H9 (cell line): ENCODE measurements around the gene PLEKHN1. TPM values are rescaled to one million over a fixed set of nuclear protein-coding genes. Genes with fewer than 3 reads are reported as not detected.

Experiments
- DNase-seq: peaks from one replicate; pipeline ENCODE4 v3.0.0-alpha.2; 2017
- H2AFZ ChIP-seq: one replicate; pipeline ENCODE4 v1.6.1; 2013; ENCODE audit warnings: mild to moderate bottlenecking, low read length, control low read depth, moderate library complexity
- H2AK5ac ChIP-seq: 2 replicates; pipeline ENCODE4 v1.6.1; 2013; ENCODE audit warnings: low read length, control low read depth, mixed read lengths; ENCODE audit not compliant: insufficient read length
- H2BK120ac ChIP-seq: one replicate; pipeline ENCODE4 v1.6.1; 2013; ENCODE audit warnings: low read depth, mild to moderate bottlenecking, low read length, control low read depth, inconsistent platforms; ENCODE audit not compliant: poor library complexity, severe bottlenecking
- H2BK12ac ChIP-seq: 2 replicates; pipeline ENCODE4 v1.6.1; 2013; ENCODE audit warnings: low read length, control low read depth, mixed read lengths, low read depth; ENCODE audit not compliant: insufficient read length
- H2BK15ac ChIP-seq: 2 replicates; pipeline ENCODE4 v1.6.1; 2013; ENCODE audit warnings: low read depth, low read length, control low read depth
- H2BK20ac ChIP-seq: one replicate; pipeline ENCODE4 v1.6.1; 2013; ENCODE audit warnings: low read depth, mild to moderate bottlenecking, low read length, control low read depth, inconsistent platforms; ENCODE audit not compliant: poor library complexity, severe bottlenecking
- H2BK5ac ChIP-seq: 2 replicates; pipeline ENCODE4 v1.6.1; 2013; ENCODE audit warnings: low read length, control low read depth, mixed read lengths; ENCODE audit not compliant: insufficient read length
- H3K14ac ChIP-seq: 2 replicates; pipeline ENCODE4 v1.6.1; 2013; ENCODE audit warnings: low read length, control low read depth; ENCODE audit not compliant: insufficient read depth
- H3K18ac ChIP-seq: 2 replicates; pipeline ENCODE4 v1.6.1; 2013; ENCODE audit warnings: low read depth, mild to moderate bottlenecking, mixed read lengths, low read length, control low read depth; ENCODE audit not compliant: insufficient read length
- H3K23ac ChIP-seq: 2 replicates; pipeline ENCODE4 v1.6.1; 2013; ENCODE audit warnings: low read length, control low read depth, mixed read lengths, low read depth; ENCODE audit not compliant: insufficient read length
- H3K23me2 ChIP-seq: 2 replicates; pipeline ENCODE4 v1.6.1; 2013; ENCODE audit warnings: low read depth, mild to moderate bottlenecking, mixed read lengths, low read length, control low read depth; ENCODE audit not compliant: insufficient read length, poor library complexity, severe bottlenecking
- H3K27ac ChIP-seq: 2 replicates; pipeline ENCODE4 v1.5.1; 2013; ENCODE audit warnings: low read length, control low read depth, mixed read lengths, low read depth; ENCODE audit not compliant: insufficient read length
- H3K27me3 ChIP-seq: 2 replicates; pipeline ENCODE4 v1.6.1; 2013; ENCODE audit warnings: low read length, control low read depth, inconsistent platforms; ENCODE audit not compliant: insufficient read depth
- H3K4ac ChIP-seq: 2 replicates; pipeline ENCODE4 v1.6.1; 2013; ENCODE audit warnings: low read depth, mild to moderate bottlenecking, control low read depth, inconsistent platforms, low read length, moderate library complexity
- H3K4me1 ChIP-seq: 2 replicates; pipeline ENCODE4 v1.6.1; 2013; ENCODE audit warnings: low read length, control low read depth, inconsistent platforms; ENCODE audit not compliant: insufficient read depth
- H3K4me2 ChIP-seq: 2 replicates; pipeline ENCODE4 v1.6.1; 2013; ENCODE audit warnings: low read length, control low read depth, mixed read lengths; ENCODE audit not compliant: insufficient read length, insufficient read depth
- H3K56ac ChIP-seq: 2 replicates; pipeline ENCODE4 v1.6.1; 2013; ENCODE audit warnings: low read depth, mild to moderate bottlenecking, mixed read lengths, low read length, control low read depth; ENCODE audit not compliant: insufficient read length
- H3K79me1 ChIP-seq: 2 replicates; pipeline ENCODE4 v1.6.1; 2013; ENCODE audit warnings: low read depth, mild to moderate bottlenecking, moderate library complexity, low read length, control low read depth, inconsistent platforms; ENCODE audit not compliant: insufficient read depth, poor library complexity, severe bottlenecking
- H3K79me2 ChIP-seq: 2 replicates; pipeline ENCODE4 v1.6.1; 2013; ENCODE audit warnings: low read length, control low read depth, inconsistent platforms; ENCODE audit not compliant: insufficient read depth
- H3K9ac ChIP-seq: 2 replicates; pipeline ENCODE4 v1.6.1; 2013; ENCODE audit warnings: low read length, control low read depth, mixed read lengths; ENCODE audit not compliant: insufficient read length; ENCODE audit errors: extremely low read depth
- H3K9me3 ChIP-seq: one replicate; pipeline ENCODE4 v1.6.1; 2013; ENCODE audit warnings: low read depth, low read length, inconsistent platforms; ENCODE audit not compliant: control insufficient read depth
- H3T11ph ChIP-seq: one replicate; pipeline ENCODE4 v1.6.1; 2013; ENCODE audit warnings: mild to moderate bottlenecking, low read length, control low read depth, inconsistent platforms
- H4K20me1 ChIP-seq: one replicate; pipeline ENCODE4 v1.6.1; 2013; ENCODE audit not compliant: control insufficient read depth, insufficient read length, insufficient read depth
- H4K5ac ChIP-seq: 2 replicates; pipeline ENCODE4 v1.6.1; 2013; ENCODE audit warnings: low read depth, mild to moderate bottlenecking, mixed read lengths, low read length, control low read depth; ENCODE audit not compliant: insufficient read length
- H4K8ac ChIP-seq: replicated peaks from 2 replicates; pipeline ENCODE4 v1.6.1; 2013; ENCODE audit warnings: low read length, control low read depth, mixed read lengths, low read depth; ENCODE audit not compliant: insufficient read length
- H4K91ac ChIP-seq: 2 replicates; pipeline ENCODE4 v1.6.1; 2013; ENCODE audit warnings: low read depth, mild to moderate bottlenecking, moderate library complexity, mixed read lengths, low read length, control low read depth; ENCODE audit not compliant: insufficient read length
- H3K27ac Mint-ChIP-seq, 3 experiments: 2 replicates in 2 of 3; 3 replicates in 1 of 3; pipeline ENCODE4 v1.8.0; 2020 to 2021; ENCODE audit warnings: mixed read lengths in 3 of 3, mild to moderate bottlenecking in 1 of 3, moderate library complexity in 1 of 3
- H3K27me3 Mint-ChIP-seq: 2 replicates; pipeline ENCODE4 v1.8.0; 2021; ENCODE audit warnings: low read depth, mild to moderate bottlenecking, moderate library complexity, mixed read lengths
- H3K36me3 Mint-ChIP-seq, 3 experiments: 2 replicates in 2 of 3; 3 replicates in 1 of 3; pipeline ENCODE4 v1.8.0; 2020 to 2021; ENCODE audit warnings: low read depth in 3 of 3, mixed read lengths in 3 of 3; ENCODE audit not compliant: insufficient read depth in 1 of 3
- H3K4me1 Mint-ChIP-seq, 2 experiments: 2 replicates each; pipeline ENCODE4 v1.8.0; 2020; ENCODE audit warnings: mixed read lengths in 2 of 2
- H3K4me3 Mint-ChIP-seq, 2 experiments: 2 replicates in 1 of 2; 3 replicates in 1 of 2; pipeline ENCODE4 v1.8.0; 2020 to 2021; ENCODE audit warnings: mild to moderate bottlenecking in 2 of 2, mixed read lengths in 2 of 2, moderate library complexity in 1 of 2
- H3K9me3 Mint-ChIP-seq, 2 experiments: 2 replicates in 1 of 2; 3 replicates in 1 of 2; pipeline ENCODE4 v1.8.0; 2020; ENCODE audit warnings: mild to moderate bottlenecking in 2 of 2, mixed read lengths in 2 of 2, moderate library complexity in 1 of 2
- WGBS: extraction: QIAGEN DNeasy Blood & Tissue Kit; methylation state at CpG from one replicate; pipeline ENCODE4 v1.1.7; 2013; ENCODE audit warnings: missing lambda C conversion rate, low lambda C conversion rate, mixed read lengths; ENCODE audit not compliant: insufficient read length; ENCODE audit errors: extremely low coverage; 5-methylcytosine and 5-hydroxymethylcytosine counted together
- total RNA-seq: library from RNA; stranded (reverse); gene quantifications from 2 replicates; pipeline ENCODE4 v1.2.1, GENCODE V29; 2021
- TF ChIP-seq, protein P1 (sequence below): fragments of 200-600 bp; sonication (generic); conservative IDR thresholded peaks from 3 replicates; pipeline ENCODE4 v1.8.0; 2021; ENCODE audit warnings: antibody characterized with exemption, mild to moderate bottlenecking

PLEKHN1 gene
- total RNA-seq, 1 experiment from 2014 or later, result 3.0 TPM

DNA sequence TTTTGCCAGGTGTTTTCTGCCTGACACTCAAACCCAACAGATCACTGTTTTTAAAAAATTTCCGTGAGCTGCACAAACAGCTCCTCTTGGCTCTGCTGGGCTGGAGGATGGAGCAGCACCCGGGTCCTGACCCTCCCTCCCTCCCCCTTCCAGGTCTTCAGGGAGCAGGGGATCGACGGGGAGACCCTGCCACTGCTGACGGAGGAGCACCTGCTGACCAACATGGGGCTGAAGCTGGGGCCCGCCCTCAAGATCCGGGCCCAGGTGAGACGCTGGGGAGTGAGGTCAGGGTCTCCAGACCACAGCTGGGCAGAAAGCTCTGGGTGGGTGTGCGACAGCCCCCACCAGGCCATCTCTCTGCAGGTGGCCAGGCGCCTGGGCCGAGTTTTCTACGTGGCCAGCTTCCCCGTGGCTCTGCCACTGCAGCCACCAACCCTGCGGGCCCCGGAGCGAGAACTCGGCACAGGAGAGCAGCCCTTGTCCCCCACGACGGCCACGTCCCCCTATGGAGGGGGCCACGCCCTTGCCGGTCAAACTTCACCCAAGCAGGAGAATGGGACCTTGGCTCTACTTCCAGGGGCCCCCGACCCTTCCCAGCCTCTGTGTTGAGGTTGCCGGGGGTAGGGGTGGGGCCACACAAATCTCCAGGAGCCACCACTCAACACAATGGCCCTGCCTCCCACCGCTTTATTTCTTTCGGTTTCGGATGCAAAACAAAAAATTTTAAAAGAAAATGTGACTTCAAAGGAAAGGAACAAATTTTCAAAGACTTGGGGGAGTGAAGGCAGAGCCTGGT, 22.5 kb upstream of the PLEKHN1 start:
- Histone ChIP-seq H4K5ac (no peak overlapping the region), H3K4me2 (no peak overlapping the region), H4K20me1 (no peaks in the 10 kb centered on the region), H2BK20ac (no peak overlapping the region), H2BK12ac (no peak overlapping the region), H3K27me3 (peaks cover 30% of the 10 kb centered on the region), H3K79me2 (no peaks in the 10 kb centered on the region), H2BK120ac (no peak overlapping the region), H3K9me3 (no peaks in the 10 kb centered on the region), H3K23me2 (peaks cover 6% of the 10 kb centered on the region), H3K14ac (no peak overlapping the region), H4K8ac (no peak overlapping the region), H3K23ac (no peak overlapping the region), H3T11ph (no peak overlapping the region), H2BK5ac (no peak overlapping the region), H3K9ac (no peak overlapping the region), H3K4me1 (no peaks in the 10 kb centered on the region), H2AK5ac (no peak overlapping the region), H3K56ac (no peak overlapping the region), H2BK15ac (no peak overlapping the region), H3K18ac (no peak overlapping the region), H3K27ac (no peak overlapping the region), H3K79me1 (no peaks in the 10 kb centered on the region), H2AFZ (no peak overlapping the region), H3K4ac (no peak overlapping the region), H4K91ac (no peak overlapping the region)
- no peak overlapping the region; a peak in 1 of 7 replicates for H3K27ac Mint-ChIP-seq
- no peak for DNase-seq
- TF ChIP-seq, protein P1, sequence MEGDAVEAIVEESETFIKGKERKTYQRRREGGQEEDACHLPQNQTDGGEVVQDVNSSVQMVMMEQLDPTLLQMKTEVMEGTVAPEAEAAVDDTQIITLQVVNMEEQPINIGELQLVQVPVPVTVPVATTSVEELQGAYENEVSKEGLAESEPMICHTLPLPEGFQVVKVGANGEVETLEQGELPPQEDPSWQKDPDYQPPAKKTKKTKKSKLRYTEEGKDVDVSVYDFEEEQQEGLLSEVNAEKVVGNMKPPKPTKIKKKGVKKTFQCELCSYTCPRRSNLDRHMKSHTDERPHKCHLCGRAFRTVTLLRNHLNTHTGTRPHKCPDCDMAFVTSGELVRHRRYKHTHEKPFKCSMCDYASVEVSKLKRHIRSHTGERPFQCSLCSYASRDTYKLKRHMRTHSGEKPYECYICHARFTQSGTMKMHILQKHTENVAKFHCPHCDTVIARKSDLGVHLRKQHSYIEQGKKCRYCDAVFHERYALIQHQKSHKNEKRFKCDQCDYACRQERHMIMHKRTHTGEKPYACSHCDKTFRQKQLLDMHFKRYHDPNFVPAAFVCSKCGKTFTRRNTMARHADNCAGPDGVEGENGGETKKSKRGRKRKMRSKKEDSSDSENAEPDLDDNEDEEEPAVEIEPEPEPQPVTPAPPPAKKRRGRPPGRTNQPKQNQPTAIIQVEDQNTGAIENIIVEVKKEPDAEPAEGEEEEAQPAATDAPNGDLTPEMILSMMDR, result no peak
- whole genome bisulfite sequencing, result no CpG with 5 or more reads among the region's 27 CpGs
- peaks cover 3 to 25% of the 10 kb centered on the region in 2 experiments for H3K4me1 Mint-ChIP-seq
- H3K9me3 Mint-ChIP-seq, result no peaks in the 10 kb centered on the region
- H3K4me3 Mint-ChIP-seq, result no peak overlapping the region
- peaks cover 38% of the 10 kb centered on the region for H3K27me3 Mint-ChIP-seq
- peaks cover 13 to 40% (median 30%) of the 10 kb centered on the region in 3 experiments; a peak in 6 of 7 replicates for H3K36me3 Mint-ChIP-seq
